ENCODE data around the gene SLC29A3. TPM values are rescaled to one million over a fixed set of nuclear protein-coding genes. Genes with fewer than 3 reads are reported as not detected.

Gene SLC29A3
- total and polyA plus RNA-seq, 2 of the 8 experiments (the other 6 are each of a cell fraction or from before 2014, with no cell fraction given), result 14.0 to 24.6 TPM

GRCh38 chr10:71394926-71395562, 76.0 kb downstream of the SLC29A3 start:
- H4K5ac ChIP-seq (ENCODE audit: insufficient read length, low read depth, low read length), result no peak overlapping the region
- no peak for FAIRE-seq
- no peak overlapping the region for H3K4me2 ChIP-seq (ENCODE audit: insufficient read depth in 1 of 2, low read depth in 2 of 2, low read length in 2 of 2)
- no peak overlapping the region for H4K91ac ChIP-seq (replicated peaks; ENCODE audit: insufficient read length, low read length)
- no peak overlapping the region for H3K9ac ChIP-seq (replicated peaks in 1 of 4; ENCODE audit: extremely low read depth in 1 of 4, low read depth in 3 of 4, low read length in 3 of 4)
- POLR2A ChIA-PET (ENCODE audit: partially characterized antibody), result interaction anchor here (0.7 to 1.3 kb wide), 3 partner anchors 11 to 362 kb away, joined by 3 read pairs; no protein-coding TSS in a partner anchor
- H3K4me3 ChIP-seq (ENCODE audit: extremely low read depth in 1 of 4, insufficient read depth in 2 of 4, low read depth in 3 of 4, low read length in 4 of 4), result no peak overlapping the region
- no peak overlapping the region for H2BK120ac ChIP-seq (replicated peaks; ENCODE audit: low read depth, low read length)
- no peak overlapping the region for H3K23ac ChIP-seq (ENCODE audit: insufficient read length)
- peaks cover 15 to 48% (median 39%) of the 10 kb centered on the region in 4 experiments for H3K27me3 ChIP-seq (replicated peaks in 1 of 4; ENCODE audit: control insufficient read depth in 3 of 4, extremely low read depth in 1 of 4, insufficient read depth in 3 of 4, low read length in 3 of 4)
- no peak overlapping the region for H4K8ac ChIP-seq (ENCODE audit: extremely low read depth, insufficient read depth, low read length)
- peak overlapping the region; percentile 72; the same call in 1 of the 2 replicates for H2BK15ac ChIP-seq (ENCODE audit: low read length)
- peaks cover 0 to 18% (median 11%) of the 10 kb centered on the region in 4 experiments; a peak in 6 of 7 replicates for H3K4me1 ChIP-seq (replicated peaks in 1 of 4; ENCODE audit: control insufficient read depth in 3 of 4, insufficient read depth in 4 of 4, low read length in 3 of 4)
- DNase-seq (ENCODE audit: low read depth in 1 of 2, low spot score in 2 of 2), result peak in 1 of 2 experiments; percentile 16
- TF ChIP-seq KDM5A (IDR thresholded peaks at IDR 0.05; ENCODE audit: low read length) (no peak), ZNF274 (IDR thresholded peaks at IDR 0.05; ENCODE audit: borderline replicate concordance, extremely low read depth, low read length) (no peak), TAF1 (IDR thresholded peaks at IDR 0.05; ENCODE audit: low read depth, low read length) (no peak), POLR2AphosphoS5 (IDR thresholded peaks at IDR 0.05; ENCODE audit: low read depth, low read length) (no peak), SIX5 (IDR thresholded peaks at IDR 0.05; ENCODE audit: low read depth, low read length) (no peak), PHF8 (conservative IDR thresholded peaks at IDR 0.05; ENCODE audit: low read depth, low read length) (no peak), HDAC2 (IDR thresholded peaks at IDR 0.05; ENCODE audit: borderline replicate concordance in 1 of 2, low read depth in 2 of 2, low read length in 2 of 2) (no peak), TBP (IDR thresholded peaks at IDR 0.05; ENCODE audit: low read depth, low read length) (no peak), JUN (IDR thresholded peaks at IDR 0.05; ENCODE audit: low read depth, low read length) (no peak), CREB1 (IDR thresholded peaks at IDR 0.05) (no peak), ASH2L (IDR thresholded peaks at IDR 0.05; ENCODE audit: low read length) (no peak), RNF2 (IDR thresholded peaks at IDR 0.05; ENCODE audit: borderline replicate concordance, low read depth, low read length, missing control alignments, poor library complexity, severe bottlenecking) (no peak)
- CTCF ChIA-PET (ENCODE audit: partially characterized antibody), result interaction anchor here (0.7 to 7.6 kb wide), 48 partner anchors 10 to 332 kb away, joined by 3 to 74 read pairs (median 7); partner anchors contain the start of gene SLC29A3
- H3K14ac ChIP-seq (ENCODE audit: insufficient read length), result no peak overlapping the region
- H2AFZ ChIP-seq (ENCODE audit: low read length), result no peak overlapping the region
- no peak overlapping the region for H3K27ac ChIP-seq (ENCODE audit: low read depth, low read length)
- H3K36me3 ChIP-seq (ENCODE audit: control insufficient read depth in 2 of 4, insufficient read depth in 4 of 4, low read length in 3 of 4), result no peaks in the 10 kb centered on the region
- no peaks in the 10 kb centered on the region for H3K79me1 ChIP-seq (ENCODE audit: low read depth, low read length)
- H2BK5ac ChIP-seq (ENCODE audit: low read depth, low read length), result no peak overlapping the region
- H2BK20ac ChIP-seq (ENCODE audit: low read length), result no peak overlapping the region
- H3K18ac ChIP-seq (ENCODE audit: extremely low read depth, low read length), result no peak overlapping the region
- H3K79me2 ChIP-seq (ENCODE audit: control insufficient read depth in 1 of 2, insufficient read depth in 2 of 2, low read length in 2 of 2), result no peaks in the 10 kb centered on the region
- H2BK12ac ChIP-seq (ENCODE audit: low read depth, low read length), result no peak overlapping the region; the same call in 1 of the 2 replicates
- WGBS, 2 experiments (ENCODE audit: extremely low coverage in 1 of 2, insufficient coverage in 1 of 2, insufficient read length in 1 of 2, insufficient replicate concordance in 2 of 2, low coverage in 1 of 2, low lambda C conversion rate in 2 of 2, missing lambda C conversion rate in 1 of 2), result 88% methylated on average over 11 of the region's 11 CpGs; no CpG with 5 or more reads in 1 of the 2 experiments
- H2AK5ac ChIP-seq (ENCODE audit: low read depth, low read length), result no peak overlapping the region
- H3K9me3 ChIP-seq (ENCODE audit: insufficient read depth in 2 of 2, low read depth in 1 of 2, low read length in 1 of 2), result no peaks in the 10 kb centered on the region
- H3K23me2 ChIP-seq (ENCODE audit: low read depth, low read length), result peaks cover 14% of the 10 kb centered on the region; the same call in 1 of the 2 replicates
- no peak overlapping the region for H3K56ac ChIP-seq (replicated peaks; ENCODE audit: insufficient read length, low read depth, low read length)
- peaks cover 0 to 15% of the 10 kb centered on the region in 2 experiments for H4K20me1 ChIP-seq (replicated peaks in 1 of 2; ENCODE audit: control insufficient read depth in 1 of 2, insufficient read depth in 2 of 2, low read length in 2 of 2)
- no peak overlapping the region for H3K4ac ChIP-seq (replicated peaks; ENCODE audit: insufficient read length, low read depth, low read length)

Data from H1 (cell line).